Hindlimb muscle (tissue), 1 donor: ENCODE results near the gene HOXA13. TPM values are rescaled to one million over a fixed set of nuclear protein-coding genes. Genes with fewer than 3 reads are reported as not detected.

Experiments used
- DNase-seq: peaks from one replicate; pipeline ENCODE4 v3.0.0-alpha.2; 2013
- polyA plus RNA-seq: library from polyadenylated mRNA; unstranded; fragments of 120-200 nt; gene quantifications from one replicate; pipeline ENCODE4 v1.2.1, GENCODE V29; 2013; ENCODE audit not compliant: insufficient read length

The HOXA13 gene
- polyA plus RNA-seq, 1 donor, result not detected

- DNase-seq, result no peak
Measured at GRCh38 chr7:27146491-27147198, 53.2 kb downstream of the HOXA13 start.

GRCh38 chr7:27145914-27146412 is 53.9 kb downstream of the HOXA13 start:
- DNase-seq, result no peak

GRCh38 chr7:27145165-27145913 is 54.6 kb downstream of the HOXA13 start:
- no peak for DNase-seq

- no peak for DNase-seq
Measured at GRCh38 chr7:27144781-27145164, 55.1 kb downstream of the HOXA13 start.

Other genes starting within 250 kb of the HOXA13 start
- 0.50 TPM for gene HOXA1, start 104.1 kb downstream of the HOXA13 start, polyA plus RNA-seq
- gene HOXA2, start 97.4 kb downstream of the HOXA13 start, polyA plus RNA-seq, result 0.99 TPM
- gene HOXA4, start 69.3 kb downstream of the HOXA13 start, polyA plus RNA-seq, result 24.6 TPM
- 7.0 TPM for gene HOXA5, start 56.4 kb downstream of the HOXA13 start, polyA plus RNA-seq
- 5.6 TPM for gene HOXA6, start 52.3 kb downstream of the HOXA13 start, polyA plus RNA-seq
- gene HOXA3, start 47.5 kb downstream of the HOXA13 start, polyA plus RNA-seq, result 11.2 TPM
- gene HOXA7, start 43.4 kb downstream of the HOXA13 start, polyA plus RNA-seq, result 13.5 TPM
- 21.8 TPM for gene HOXA9, start 34.6 kb downstream of the HOXA13 start, polyA plus RNA-seq
- gene HOXA10, start 25.8 kb downstream of the HOXA13 start, polyA plus RNA-seq, result 30.3 TPM
- gene HOXA11, start 14.9 kb downstream of the HOXA13 start, polyA plus RNA-seq, result 2.7 TPM
- gene EVX1, start 42.7 kb upstream of the HOXA13 start, polyA plus RNA-seq, result not detected